ENCODE data around the gene SERINC4.
"Not testable (repeated sequence)": the region's sequence is repeated elsewhere in the genome, so short reads cannot be mapped to it uniquely, and the experiment has no call there.

DNA sequence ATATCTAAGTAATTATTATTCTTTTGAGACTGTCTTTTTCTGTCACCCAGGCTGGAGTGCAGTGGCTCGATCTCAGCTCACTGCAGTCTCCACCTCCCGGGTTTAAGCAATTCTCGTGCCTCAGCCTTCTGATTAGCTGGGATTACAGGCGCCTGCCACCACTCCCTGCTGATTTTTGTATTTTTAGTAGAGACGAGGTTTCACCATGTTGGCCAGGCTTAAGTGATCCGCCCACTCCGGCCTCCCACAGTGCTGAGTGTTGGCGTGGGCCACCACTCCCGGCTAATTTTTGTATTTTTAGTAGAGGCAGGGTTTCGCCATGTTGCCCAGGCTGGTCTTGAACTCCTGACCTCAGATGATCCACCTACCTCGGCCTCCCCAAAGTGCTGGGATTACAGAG is 25.3 kb upstream of the SERINC4 start:
- TF ChIP-seq POLR2A (IDR thresholded peaks at IDR 0.05; ENCODE audit: low read length); GATA1 (IDR thresholded peaks at IDR 0.05; ENCODE audit: low read depth, low read length): not testable (repeated sequence)
